Right renal cortex interstitium (tissue), 3 donors: ENCODE results near the gene SETD3. TPM values are rescaled to one million over a fixed set of nuclear protein-coding genes. Genes with fewer than 3 reads are reported as not detected.

Experiments used
- DNase-seq, 3 donors: peaks; one replicate each; pipeline ENCODE4 v3.0.0-alpha.2; 2013; ENCODE audit warnings: low read depth in 3 of 3, low spot score in 2 of 3
- polyA plus RNA-seq, 3 donors: library from polyadenylated mRNA; unstranded; fragments of 120-200 nt; gene quantifications; one replicate each; pipeline ENCODE4 v1.2.1, GENCODE V29; 2013; ENCODE audit not compliant: insufficient read length in 3 of 3

SETD3 gene
- polyA plus RNA-seq, 3 donors: 59.1 to 66.2 (median 65.6) TPM

- no peak for DNase-seq
Measured at GRCh38 chr14:99461411-99462085, 19.1 kb downstream of the SETD3 start.

- no peak for DNase-seq
Measured at GRCh38 chr14:99460793-99461192, 19.9 kb downstream of the SETD3 start.

- no peak for DNase-seq
Measured at GRCh38 chr14:99459481-99460100, 21.1 kb downstream of the SETD3 start.

- no peak for DNase-seq
Measured at GRCh38 chr14:99454246-99454645, 26.4 kb downstream of the SETD3 start.

- DNase-seq: no peak
Measured at GRCh38 chr14:99452968-99453367, 27.7 kb downstream of the SETD3 start.

GRCh38 chr14:99451234-99451633 is 29.4 kb downstream of the SETD3 start:
- DNase-seq: no peak

- no peak for DNase-seq
Measured at GRCh38 chr14:99450266-99450665, 30.4 kb downstream of the SETD3 start.

GRCh38 chr14:99447739-99448138 is 32.9 kb downstream of the SETD3 start:
- DNase-seq: no peak

- DNase-seq: no peak
Measured at GRCh38 chr14:99445931-99446330, 34.7 kb downstream of the SETD3 start.

- no peak for DNase-seq
Measured at GRCh38 chr14:99441918-99442317, 38.7 kb downstream of the SETD3 start.

- DNase-seq: no peak
Measured at GRCh38 chr14:99441157-99441870, 39.3 kb downstream of the SETD3 start.

GRCh38 chr14:99440278-99440677 is 40.4 kb downstream of the SETD3 start:
- no peak for DNase-seq

GRCh38 chr14:99437706-99438105 is 43.0 kb downstream of the SETD3 start:
- no peak for DNase-seq

GRCh38 chr14:99436247-99437180 is 44.1 kb downstream of the SETD3 start:
- no peak for DNase-seq

GRCh38 chr14:99435327-99435726 is 45.3 kb downstream of the SETD3 start:
- no peak for DNase-seq

GRCh38 chr14:99432485-99432884 is 48.2 kb downstream of the SETD3 start:
- DNase-seq: no peak

- no peak for DNase-seq
Measured at GRCh38 chr14:99431986-99432385, 48.7 kb downstream of the SETD3 start.

- DNase-seq: no peak
Measured at GRCh38 chr14:99430491-99430890, 50.2 kb downstream of the SETD3 start.

GRCh38 chr14:99427632-99428300 is 52.9 kb downstream of the SETD3 start:
- no peak for DNase-seq

- DNase-seq: no peak
Measured at GRCh38 chr14:99426813-99427346, 53.8 kb downstream of the SETD3 start.
